A673 (cell line): ENCODE data around the gene BUD31.

Source experiments
- EZH2 ChIP-seq: fragments of 200-600 bp; sonication (generic); IDR thresholded peaks from 2 replicates; pipeline ENCODE4 v1.6.1; 2017; ENCODE audit warnings: borderline replicate concordance, low read depth, mild to moderate bottlenecking, mixed read lengths, antibody characterized with exemption, low read length; ENCODE audit not compliant: poor library complexity, severe bottlenecking
- TF ChIP-seq, protein P1 (sequence below): fragments of 300-800, 200-600 bp; sonication (generic); conservative IDR thresholded peaks from 2 replicates; pipeline ENCODE4 v1.5.1; 2017; ENCODE audit warnings: low read depth, mild to moderate bottlenecking, antibody characterized with exemption, low read length, moderate library complexity, mixed read lengths

- TF ChIP-seq, protein P1, sequence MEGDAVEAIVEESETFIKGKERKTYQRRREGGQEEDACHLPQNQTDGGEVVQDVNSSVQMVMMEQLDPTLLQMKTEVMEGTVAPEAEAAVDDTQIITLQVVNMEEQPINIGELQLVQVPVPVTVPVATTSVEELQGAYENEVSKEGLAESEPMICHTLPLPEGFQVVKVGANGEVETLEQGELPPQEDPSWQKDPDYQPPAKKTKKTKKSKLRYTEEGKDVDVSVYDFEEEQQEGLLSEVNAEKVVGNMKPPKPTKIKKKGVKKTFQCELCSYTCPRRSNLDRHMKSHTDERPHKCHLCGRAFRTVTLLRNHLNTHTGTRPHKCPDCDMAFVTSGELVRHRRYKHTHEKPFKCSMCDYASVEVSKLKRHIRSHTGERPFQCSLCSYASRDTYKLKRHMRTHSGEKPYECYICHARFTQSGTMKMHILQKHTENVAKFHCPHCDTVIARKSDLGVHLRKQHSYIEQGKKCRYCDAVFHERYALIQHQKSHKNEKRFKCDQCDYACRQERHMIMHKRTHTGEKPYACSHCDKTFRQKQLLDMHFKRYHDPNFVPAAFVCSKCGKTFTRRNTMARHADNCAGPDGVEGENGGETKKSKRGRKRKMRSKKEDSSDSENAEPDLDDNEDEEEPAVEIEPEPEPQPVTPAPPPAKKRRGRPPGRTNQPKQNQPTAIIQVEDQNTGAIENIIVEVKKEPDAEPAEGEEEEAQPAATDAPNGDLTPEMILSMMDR: no peak
- TF ChIP-seq EZH2: no peak
Observed at GRCh38 chr7:99402854-99403253, 5.9 kb upstream of the BUD31 start.
